ENCODE measurements around the gene XRCC4.

DNA sequence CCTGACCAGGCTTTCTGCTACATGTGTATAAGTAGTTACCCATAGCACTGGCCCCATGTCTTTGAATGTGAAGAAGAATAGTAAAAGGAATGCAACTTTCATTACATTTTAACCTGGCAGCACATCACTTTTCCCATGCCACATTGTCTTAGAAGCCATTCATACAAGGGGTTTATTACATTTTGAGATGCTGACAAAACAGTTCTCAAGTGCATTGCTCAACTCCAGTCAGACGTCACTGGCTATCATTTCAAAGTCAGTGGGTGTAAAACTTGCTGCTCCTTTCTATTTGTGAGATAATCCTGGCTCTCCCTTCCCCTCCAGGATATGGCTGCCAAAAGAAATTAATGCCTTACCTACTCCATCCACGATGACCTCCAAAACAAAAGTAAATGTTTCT is 297.2 kb downstream of the XRCC4 start:
- TF ChIP-seq, protein P1, sequence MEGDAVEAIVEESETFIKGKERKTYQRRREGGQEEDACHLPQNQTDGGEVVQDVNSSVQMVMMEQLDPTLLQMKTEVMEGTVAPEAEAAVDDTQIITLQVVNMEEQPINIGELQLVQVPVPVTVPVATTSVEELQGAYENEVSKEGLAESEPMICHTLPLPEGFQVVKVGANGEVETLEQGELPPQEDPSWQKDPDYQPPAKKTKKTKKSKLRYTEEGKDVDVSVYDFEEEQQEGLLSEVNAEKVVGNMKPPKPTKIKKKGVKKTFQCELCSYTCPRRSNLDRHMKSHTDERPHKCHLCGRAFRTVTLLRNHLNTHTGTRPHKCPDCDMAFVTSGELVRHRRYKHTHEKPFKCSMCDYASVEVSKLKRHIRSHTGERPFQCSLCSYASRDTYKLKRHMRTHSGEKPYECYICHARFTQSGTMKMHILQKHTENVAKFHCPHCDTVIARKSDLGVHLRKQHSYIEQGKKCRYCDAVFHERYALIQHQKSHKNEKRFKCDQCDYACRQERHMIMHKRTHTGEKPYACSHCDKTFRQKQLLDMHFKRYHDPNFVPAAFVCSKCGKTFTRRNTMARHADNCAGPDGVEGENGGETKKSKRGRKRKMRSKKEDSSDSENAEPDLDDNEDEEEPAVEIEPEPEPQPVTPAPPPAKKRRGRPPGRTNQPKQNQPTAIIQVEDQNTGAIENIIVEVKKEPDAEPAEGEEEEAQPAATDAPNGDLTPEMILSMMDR (IDR thresholded peaks at IDR 0.05) = no peak
- TF ChIP-seq POLR2A (IDR thresholded peaks at IDR 0.05) (no peak), POLR2AphosphoS5 (IDR thresholded peaks at IDR 0.05) (no peak)

Data from breast epithelium (tissue), 3 donors.